CD4-positive, CD25-positive, alpha-beta regulatory T cell (primary cell): ENCODE results near the gene PPP2R5B. TPM values are rescaled to one million over a fixed set of nuclear protein-coding genes. Genes with fewer than 3 reads are reported as not detected.
A peak's percentile ranks its signal among the peaks of the same experiment; 100 is the strongest.

Experiments
- ATAC-seq, 2 donors: fragments of 150-1000 bp; cut with Tn5 transposase; one replicate each; pipeline ENCODE4 v1.10.0; 2021; ENCODE audit warnings: low read depth in 2 of 2, moderate number of reproducible peaks in 2 of 2, moderate library complexity in 1 of 2
- DNase-seq, 3 donors: peaks; one replicate each; pipeline versions ENCODE4 v3.0.0 to v3.0.0-alpha.2; 2012 to 2022; ENCODE audit warnings: mixed read lengths in 1 of 3
- H3K27ac ChIP-seq: one replicate; pipeline ENCODE4 v1.7.0; 2013; ENCODE audit warnings: mild to moderate bottlenecking, low read length; ENCODE audit not compliant: insufficient read depth, poor library complexity, severe bottlenecking
- H3K27me3 ChIP-seq: one replicate; pipeline ENCODE4 v1.7.0; 2013; ENCODE audit warnings: low read length; ENCODE audit not compliant: control insufficient read depth, insufficient read depth
- H3K36me3 ChIP-seq: one replicate; pipeline ENCODE4 v1.7.0; 2013; ENCODE audit warnings: mild to moderate bottlenecking, low read length, moderate library complexity; ENCODE audit not compliant: control insufficient read depth, insufficient read depth
- H3K4me1 ChIP-seq: 2 replicates; pipeline ENCODE4 v1.7.0; 2013; ENCODE audit warnings: mild to moderate bottlenecking, low read length; ENCODE audit not compliant: insufficient read depth, control insufficient read depth, poor library complexity, severe bottlenecking
- H3K4me3 ChIP-seq: one replicate; pipeline ENCODE4 v1.7.0; 2013; ENCODE audit warnings: low read depth, mild to moderate bottlenecking, low read length, moderate library complexity
- H3K9me3 ChIP-seq, 2 experiments: 1 replicate in 1 of 2; 2 replicates in 1 of 2; pipeline ENCODE4 v1.7.0; 2013; ENCODE audit warnings: low read length in 2 of 2, mild to moderate bottlenecking in 1 of 2, moderate library complexity in 1 of 2; ENCODE audit not compliant: control insufficient read depth in 2 of 2
- H3K27ac Mint-ChIP-seq, 3 donors: one replicate each; pipeline ENCODE4 v1.8.0; 2020 to 2022; ENCODE audit warnings: mild to moderate bottlenecking in 3 of 3, mixed read lengths in 3 of 3, moderate library complexity in 2 of 3
- H3K27me3 Mint-ChIP-seq: one replicate; pipeline ENCODE4 v1.8.0; 2022; ENCODE audit warnings: mild to moderate bottlenecking, mixed read lengths
- H3K36me3 Mint-ChIP-seq: one replicate; pipeline ENCODE4 v1.8.0; 2020; ENCODE audit warnings: mixed read lengths
- H3K4me1 Mint-ChIP-seq, 4 donors: one replicate each; pipeline ENCODE4 v1.8.0; 2020 to 2022; ENCODE audit warnings: mixed read lengths in 4 of 4, mild to moderate bottlenecking in 1 of 4
- H3K4me3 Mint-ChIP-seq, 4 donors: one replicate each; pipeline ENCODE4 v1.8.0; 2020 to 2022; ENCODE audit warnings: mild to moderate bottlenecking in 4 of 4, mixed read lengths in 4 of 4, moderate library complexity in 3 of 4
- H3K9me3 Mint-ChIP-seq, 7 donors: one replicate each; pipeline ENCODE4 v1.8.0; 2020 to 2022; ENCODE audit warnings: mixed read lengths in 7 of 7, mild to moderate bottlenecking in 3 of 7, moderate library complexity in 2 of 7
- polyA plus RNA-seq, 4 donors: library from polyadenylated mRNA; unstranded; fragments of 300-500 nt; fragmentation: Illumina TruSeq; gene quantifications; one replicate each; pipeline ENCODE4 v1.2.3, GENCODE V29; 2021
- total RNA-seq: library from RNA; stranded (reverse); gene quantifications from one replicate; pipeline ENCODE4 v1.2.3, GENCODE V29; 2022

The PPP2R5B gene
- total and polyA plus RNA-seq, 5 donors from 2014 or later, result 3.6 to 34.5 (median 3.9) TPM

DNA sequence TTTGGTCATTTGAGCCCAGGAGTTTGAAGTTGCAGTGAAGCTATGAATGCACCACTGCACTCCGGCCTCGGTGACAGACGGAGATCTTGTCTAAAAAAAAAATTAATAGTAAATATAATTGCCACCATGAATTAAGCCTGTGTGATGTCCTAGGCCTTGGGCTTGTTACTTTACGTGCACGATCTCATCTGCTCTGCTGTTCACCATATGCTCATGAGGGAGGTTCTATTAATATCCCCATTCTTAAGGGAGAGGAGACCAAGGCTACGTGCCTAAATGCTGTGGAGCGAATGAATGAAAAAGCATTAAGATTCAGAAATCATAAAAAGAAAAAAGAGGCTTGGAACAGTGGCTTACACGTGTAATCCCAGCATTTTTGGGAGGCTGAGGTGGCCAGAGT is 4.9 kb upstream of the PPP2R5B start:
- Mint-ChIP-seq H3K4me3 (peak overlapping the region in 1 of 4 donors; percentile 21), H3K27ac (no peak overlapping the region), H3K4me1 (peaks cover 5 to 42% (median 25%) of the 10 kb centered on the region in 4 donors), H3K36me3 (no peaks in the 10 kb centered on the region), H3K27me3 (no peaks in the 10 kb centered on the region), H3K9me3 (no peaks in the 10 kb centered on the region)
- no peaks in the 10 kb centered on the region for H3K9me3 ChIP-seq
- no peaks in the 10 kb centered on the region for H3K36me3 ChIP-seq
- no peaks in the 10 kb centered on the region for H3K27me3 ChIP-seq
- no peak for ATAC-seq
- DNase-seq, result no peak
- H3K4me3 ChIP-seq, result no peak overlapping the region
- H3K4me1 ChIP-seq, result peaks cover 38% of the 10 kb centered on the region
- H3K27ac ChIP-seq, result no peak overlapping the region

DNA sequence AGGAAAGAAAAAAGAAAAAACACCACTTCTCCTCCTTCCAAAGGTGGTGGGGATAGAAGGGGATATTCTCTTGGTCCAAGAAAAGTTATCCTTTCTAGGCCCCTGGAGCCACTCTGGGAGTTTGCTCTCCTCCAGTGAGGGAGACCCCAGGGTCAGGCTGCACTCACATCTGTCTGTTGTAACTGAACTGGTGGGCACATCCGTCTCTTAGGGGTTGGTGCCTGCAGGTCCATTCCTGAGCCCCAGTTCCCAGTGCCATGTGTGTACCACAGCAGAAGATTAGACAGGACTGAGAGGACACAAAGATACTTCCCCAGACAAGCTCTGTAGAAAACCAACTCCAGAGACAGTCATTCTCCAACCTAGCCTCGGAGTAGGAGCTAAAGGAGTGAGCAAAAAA is 4.4 kb upstream of the PPP2R5B start:
- Histone ChIP-seq H3K36me3 (no peaks in the 10 kb centered on the region), H3K27me3 (no peaks in the 10 kb centered on the region), H3K4me1 (peaks cover 37% of the 10 kb centered on the region), H3K4me3 (no peak overlapping the region), H3K27ac (no peak overlapping the region), H3K9me3 (no peaks in the 10 kb centered on the region)
- Mint-ChIP-seq H3K27me3 (no peaks in the 10 kb centered on the region), H3K9me3 (no peaks in the 10 kb centered on the region), H3K36me3 (no peaks in the 10 kb centered on the region), H3K4me1 (peaks cover 5 to 42% (median 24%) of the 10 kb centered on the region in 4 donors), H3K27ac (no peak overlapping the region), H3K4me3 (peak overlapping the region in 1 of 4 donors; percentile 68)
- ATAC-seq, result no peak
- DNase-seq, result no peak

DNA sequence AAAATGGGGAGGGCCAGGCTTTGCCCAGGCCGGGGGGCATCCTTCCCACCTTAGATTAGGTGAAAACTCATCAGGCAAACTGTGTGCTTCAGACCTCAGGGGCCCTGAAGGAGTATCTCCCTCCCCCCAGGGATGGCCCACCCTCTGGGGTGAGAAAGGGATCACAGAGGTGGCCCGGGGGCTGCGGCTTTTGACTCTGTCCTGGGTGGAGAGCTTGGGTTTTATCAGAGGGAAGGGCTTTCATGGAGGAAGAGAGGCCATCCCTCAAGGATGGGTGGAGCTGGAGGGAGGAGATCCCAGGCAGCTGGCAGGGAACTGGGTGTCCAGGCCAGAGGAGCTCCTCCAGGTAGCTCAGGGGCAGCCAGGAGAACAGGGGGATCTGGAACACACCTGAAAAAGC is 3.1 kb upstream of the PPP2R5B start:
- Histone ChIP-seq H3K27me3 (no peaks in the 10 kb centered on the region), H3K36me3 (no peaks in the 10 kb centered on the region), H3K4me1 (peaks cover 30% of the 10 kb centered on the region), H3K27ac (no peak overlapping the region), H3K9me3 (no peaks in the 10 kb centered on the region), H3K4me3 (no peak overlapping the region)
- ATAC-seq (no peak), DNase-seq (no peak)
- peak overlapping the region in 1 of 4 donors; percentile 43 for H3K4me3 Mint-ChIP-seq
- peaks cover 5 to 35% (median 16%) of the 10 kb centered on the region in 4 donors for H3K4me1 Mint-ChIP-seq
- H3K27me3 Mint-ChIP-seq, result no peaks in the 10 kb centered on the region
- no peaks in the 10 kb centered on the region for H3K36me3 Mint-ChIP-seq
- no peaks in the 10 kb centered on the region for H3K9me3 Mint-ChIP-seq
- no peak overlapping the region for H3K27ac Mint-ChIP-seq

DNA sequence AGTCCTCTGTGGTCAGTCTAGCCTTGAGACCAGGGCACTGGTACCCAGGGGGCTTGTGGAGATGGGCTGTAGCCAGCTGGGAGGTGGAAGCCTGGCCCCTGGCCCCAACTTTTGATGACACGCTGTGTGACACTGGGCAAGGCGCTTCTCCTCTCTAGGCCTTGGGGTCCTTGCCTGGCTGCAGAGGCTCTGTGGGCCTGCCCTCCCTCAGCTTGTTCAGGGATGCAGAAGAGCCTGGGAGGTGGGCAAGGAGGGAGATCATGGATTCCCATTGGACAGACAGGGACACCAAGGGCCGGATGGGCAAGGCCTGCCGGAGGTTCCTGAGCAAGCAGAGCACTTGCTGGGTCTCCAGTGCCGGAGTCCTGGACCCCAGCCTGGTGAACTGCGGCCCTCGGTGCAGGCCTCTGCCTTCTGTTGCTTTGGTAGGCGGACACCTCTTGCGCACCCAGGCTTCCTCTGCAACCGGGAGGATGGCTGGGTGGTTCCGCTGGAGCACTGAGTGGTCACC is 1.3 kb upstream of the PPP2R5B start:
- DNase-seq, result no peak
- Mint-ChIP-seq H3K4me1 (peaks cover 0 to 22% (median 5%) of the 10 kb centered on the region in 4 donors), H3K4me3 (peak overlapping the region in 1 of 4 donors; percentile 27), H3K27ac (peak overlapping the region in 1 of 3 donors; percentile 98), H3K27me3 (no peaks in the 10 kb centered on the region), H3K9me3 (no peaks in the 10 kb centered on the region), H3K36me3 (no peaks in the 10 kb centered on the region)
- Histone ChIP-seq H3K27me3 (no peaks in the 10 kb centered on the region), H3K36me3 (no peaks in the 10 kb centered on the region), H3K9me3 (no peaks in the 10 kb centered on the region), H3K27ac (no peak overlapping the region), H3K4me1 (peaks cover 20% of the 10 kb centered on the region), H3K4me3 (no peak overlapping the region)
- ATAC-seq, result no peak

DNA sequence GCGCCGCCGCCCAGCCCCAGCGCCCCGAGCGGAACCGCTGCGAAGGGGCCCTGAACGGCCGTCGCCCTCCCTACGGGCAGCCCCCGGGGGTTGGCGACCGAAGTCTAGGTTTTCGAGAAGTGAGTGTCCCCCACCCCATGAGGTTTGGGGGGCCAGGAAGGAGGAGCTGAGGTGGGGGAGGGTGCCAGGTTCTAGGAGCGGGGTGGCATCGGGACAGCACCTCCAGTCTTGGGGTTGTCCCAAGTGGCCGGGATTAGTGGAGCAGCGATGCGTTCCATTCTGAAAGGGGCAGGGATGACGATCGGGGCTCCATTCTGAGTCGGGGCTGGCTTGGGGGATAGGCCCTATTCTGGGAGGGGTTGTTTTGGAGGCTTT is 408 bp downstream of the PPP2R5B start:
- no peak for DNase-seq
- Histone ChIP-seq H3K4me1 (peaks cover 20% of the 10 kb centered on the region), H3K4me3 (peak overlapping the region; percentile 48), H3K27ac (peak overlapping the region; percentile 80), H3K36me3 (peaks cover 4% of the 10 kb centered on the region), H3K9me3 (no peaks in the 10 kb centered on the region), H3K27me3 (no peaks in the 10 kb centered on the region)
- ATAC-seq, result peak in 1 of 2 donors; percentile 0
- Mint-ChIP-seq H3K4me1 (peaks cover 0 to 21% (median 5%) of the 10 kb centered on the region in 4 donors), H3K4me3 (peak overlapping the region; percentile 83 to 99 (median 94)), H3K27me3 (no peaks in the 10 kb centered on the region), H3K27ac (peak overlapping the region; percentile 63 to 98 (median 91)), H3K36me3 (peaks cover 3% of the 10 kb centered on the region), H3K9me3 (no peaks in the 10 kb centered on the region)

DNA sequence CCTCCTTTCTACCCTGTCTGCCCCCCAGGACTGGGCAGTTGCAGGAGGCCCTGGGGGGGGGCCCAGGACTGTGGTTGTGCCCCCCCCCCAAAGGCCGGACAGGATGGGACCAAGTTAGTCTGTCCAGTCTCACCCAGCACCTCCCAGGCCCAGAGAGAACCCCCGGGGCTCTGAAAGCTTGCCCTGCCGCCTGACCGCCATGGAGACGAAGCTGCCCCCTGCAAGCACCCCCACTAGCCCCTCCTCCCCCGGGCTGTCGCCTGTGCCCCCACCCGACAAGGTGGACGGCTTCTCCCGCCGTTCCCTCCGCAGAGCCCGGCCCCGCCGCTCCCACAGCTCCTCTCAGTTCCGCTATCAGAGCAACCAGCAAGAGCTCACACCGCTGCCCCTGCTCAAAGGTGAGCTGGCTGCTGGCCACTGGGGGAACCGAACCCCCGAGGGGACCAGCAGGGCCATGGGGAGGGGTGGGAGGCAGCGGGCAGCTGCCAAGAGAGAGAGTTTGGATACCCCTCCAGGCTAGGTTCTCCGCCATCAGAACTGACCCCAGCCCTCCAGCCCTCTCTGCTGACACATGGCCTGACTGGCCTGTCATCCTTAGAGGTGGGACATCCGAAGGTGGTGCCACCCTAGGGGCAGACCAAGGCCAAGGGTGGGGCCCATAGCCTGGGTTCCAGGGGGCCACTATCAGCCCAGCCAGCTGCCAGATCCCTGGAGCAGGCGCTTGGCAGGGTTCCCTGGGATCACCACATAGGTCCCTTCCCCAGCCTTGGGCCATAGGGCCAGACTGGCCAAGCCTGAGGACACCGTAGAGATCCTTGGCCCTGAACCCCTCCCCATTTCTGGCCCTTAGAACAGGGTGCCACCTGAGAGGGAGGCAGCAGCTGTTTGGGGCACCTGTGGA is 1.3 kb downstream of the PPP2R5B start:
- DNase-seq (no peak), ATAC-seq (no peak)
- Mint-ChIP-seq H3K27ac (peak overlapping the region in 2 of 3 donors; percentile 69 to 98), H3K4me3 (peak overlapping the region; percentile 85 to 99 (median 94)), H3K27me3 (no peaks in the 10 kb centered on the region), H3K9me3 (no peaks in the 10 kb centered on the region), H3K36me3 (peaks cover 11% of the 10 kb centered on the region), H3K4me1 (peaks cover 0 to 21% (median 5%) of the 10 kb centered on the region in 4 donors)
- Histone ChIP-seq H3K9me3 (no peaks in the 10 kb centered on the region), H3K27me3 (no peaks in the 10 kb centered on the region), H3K36me3 (peaks cover 11% of the 10 kb centered on the region), H3K4me1 (peaks cover 20% of the 10 kb centered on the region), H3K27ac (no peak overlapping the region), H3K4me3 (no peak overlapping the region)

DNA sequence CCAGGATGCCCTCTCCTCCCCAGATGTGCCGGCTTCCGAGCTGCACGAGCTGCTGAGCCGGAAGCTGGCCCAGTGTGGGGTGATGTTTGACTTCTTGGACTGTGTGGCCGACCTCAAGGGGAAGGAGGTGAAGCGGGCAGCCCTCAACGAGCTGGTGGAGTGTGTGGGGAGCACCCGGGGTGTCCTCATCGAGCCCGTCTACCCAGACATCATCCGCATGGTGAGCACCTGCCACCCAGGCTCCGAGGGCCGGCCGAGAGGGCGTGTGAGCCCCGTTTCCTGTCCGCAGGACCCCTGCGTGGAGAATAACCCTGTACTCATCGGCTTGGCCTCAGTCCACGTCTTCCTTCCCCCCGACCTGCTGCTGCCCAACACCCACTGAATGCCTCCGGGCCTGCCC is 2.2 kb downstream of the PPP2R5B start:
- H3K4me1 Mint-ChIP-seq, result peaks cover 0 to 21% (median 5%) of the 10 kb centered on the region in 4 donors
- Histone ChIP-seq H3K27me3 (no peaks in the 10 kb centered on the region), H3K36me3 (peaks cover 20% of the 10 kb centered on the region), H3K27ac (no peak overlapping the region), H3K9me3 (no peaks in the 10 kb centered on the region), H3K4me1 (peaks cover 20% of the 10 kb centered on the region), H3K4me3 (no peak overlapping the region)
- H3K27me3 Mint-ChIP-seq, result no peaks in the 10 kb centered on the region
- DNase-seq (no peak), ATAC-seq (no peak)
- peak overlapping the region in 1 of 3 donors; percentile 70 for H3K27ac Mint-ChIP-seq
- peak overlapping the region in 2 of 4 donors; percentile 76 to 79 for H3K4me3 Mint-ChIP-seq
- no peaks in the 10 kb centered on the region for H3K9me3 Mint-ChIP-seq
- H3K36me3 Mint-ChIP-seq, result peaks cover 15% of the 10 kb centered on the region
